ENCODE measurements around the gene DYSF.

Gene DYSF

DNA sequence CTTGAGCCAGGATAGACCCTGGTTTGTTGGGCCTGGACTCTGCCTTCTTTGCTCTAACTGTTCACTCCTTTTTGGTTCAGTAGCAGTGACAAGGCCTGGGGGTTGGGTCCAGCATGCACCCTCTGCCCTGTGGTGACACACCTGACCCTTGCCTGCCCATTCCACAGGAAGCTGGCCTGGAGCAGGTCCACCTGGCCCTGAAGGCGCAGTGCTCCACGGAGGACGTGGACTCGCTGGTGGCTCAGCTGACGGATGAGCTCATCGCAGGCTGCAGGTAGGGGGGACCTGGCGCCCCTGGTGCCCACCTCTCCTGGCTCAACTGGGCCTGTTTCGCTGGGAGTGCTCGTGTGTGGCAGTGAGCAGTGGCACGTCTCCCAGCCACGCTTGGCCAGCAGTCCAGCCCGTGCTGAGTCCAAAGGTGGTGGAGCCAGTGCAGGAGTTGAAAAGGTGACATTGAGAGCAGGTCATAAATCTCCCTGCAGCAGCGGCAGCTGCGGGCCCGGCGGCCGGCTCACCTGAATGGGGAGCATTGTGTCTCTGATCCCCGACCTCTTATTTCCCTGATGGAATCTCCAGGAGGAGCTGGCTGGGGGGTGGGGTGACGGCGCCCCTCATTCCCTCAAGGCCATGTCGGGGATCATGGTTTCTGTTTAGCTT is 102.6 kb downstream of the DYSF start:
- DNase-seq = no peak

DNA sequence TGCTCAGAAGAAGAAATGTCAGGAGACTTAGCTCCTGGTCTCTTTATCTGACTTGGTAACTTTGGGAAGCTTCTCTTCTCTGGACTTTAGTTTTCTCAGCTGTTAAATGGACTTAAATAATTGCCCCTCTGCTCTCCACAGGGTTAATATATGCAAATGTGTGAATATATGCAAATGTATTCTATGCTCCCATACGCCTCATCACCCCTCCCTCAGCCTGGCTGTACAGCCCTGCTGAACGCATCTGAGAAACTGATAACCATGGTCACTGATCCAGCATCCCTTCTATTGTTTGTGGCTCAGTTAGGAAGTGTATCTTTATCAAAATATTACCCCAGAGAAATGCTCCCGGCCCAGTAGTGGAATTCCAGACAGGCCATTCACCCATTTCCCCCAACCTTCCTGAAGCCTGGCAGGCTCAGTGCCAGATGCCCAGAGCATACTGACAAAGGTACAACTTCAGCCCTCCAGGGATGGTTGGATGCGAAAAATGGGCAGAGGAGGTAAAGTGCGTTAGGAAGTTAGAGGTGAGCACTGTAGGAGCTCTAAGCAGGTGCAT is 103.4 kb downstream of the DYSF start:
- no peak for DNase-seq

DNA sequence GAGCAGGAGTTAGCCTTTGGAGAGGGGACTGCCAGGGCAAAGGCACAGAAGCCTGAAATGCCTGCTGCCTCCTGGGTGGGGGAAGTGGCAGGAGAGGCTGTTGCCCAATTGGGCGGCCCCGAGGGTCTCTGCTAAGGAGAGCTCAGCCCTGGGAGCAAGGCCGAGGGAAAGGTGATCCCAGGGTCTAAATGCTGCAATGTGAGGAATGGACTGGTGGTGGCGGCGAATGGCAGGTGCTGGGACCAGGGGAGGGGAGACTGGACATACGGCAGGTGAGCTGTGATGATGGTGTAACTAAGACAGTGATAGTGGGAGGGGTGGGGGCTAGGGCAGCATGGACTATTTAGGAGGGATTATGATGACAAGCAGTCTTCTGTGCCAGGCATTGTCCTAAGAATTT is 104.0 kb downstream of the DYSF start:
- no peak for DNase-seq

DNA sequence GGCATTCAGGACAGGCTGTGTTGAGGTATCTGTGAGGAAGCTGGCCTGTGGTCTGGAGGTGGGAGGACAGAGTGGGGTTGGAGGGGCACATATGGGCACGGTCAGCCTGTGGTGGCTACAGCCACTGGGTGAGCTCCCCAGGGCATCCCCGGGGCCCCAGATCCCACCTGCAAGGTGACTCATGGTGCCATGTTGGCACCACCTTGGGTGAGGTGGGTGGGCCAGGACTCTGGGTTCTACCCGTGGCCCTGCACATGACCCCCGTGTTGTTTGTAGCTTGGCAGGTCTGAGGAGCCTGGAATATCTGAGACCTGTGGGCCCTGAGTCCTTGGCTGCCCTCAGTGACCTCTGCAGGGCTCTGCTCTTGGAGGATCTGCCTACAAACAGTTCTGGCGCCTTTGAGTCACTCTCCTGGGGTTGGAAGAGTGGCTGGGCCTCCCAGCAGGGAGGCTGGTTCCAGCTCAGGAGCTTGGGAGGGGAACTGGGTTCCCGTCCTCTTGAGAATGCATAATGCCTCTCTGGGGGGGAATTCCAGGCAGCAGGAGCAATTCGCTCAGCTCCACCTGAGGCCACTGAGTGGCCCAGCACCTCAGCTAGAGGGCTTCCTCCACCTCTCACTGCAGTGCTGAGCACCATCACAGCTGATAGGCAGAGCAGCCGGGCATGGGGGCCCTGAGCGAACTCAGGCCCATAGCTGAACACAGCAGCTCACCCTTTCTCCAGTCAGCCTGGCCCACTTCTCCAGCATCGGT is 105.1 kb downstream of the DYSF start:
- DNase-seq = no peak

DNA sequence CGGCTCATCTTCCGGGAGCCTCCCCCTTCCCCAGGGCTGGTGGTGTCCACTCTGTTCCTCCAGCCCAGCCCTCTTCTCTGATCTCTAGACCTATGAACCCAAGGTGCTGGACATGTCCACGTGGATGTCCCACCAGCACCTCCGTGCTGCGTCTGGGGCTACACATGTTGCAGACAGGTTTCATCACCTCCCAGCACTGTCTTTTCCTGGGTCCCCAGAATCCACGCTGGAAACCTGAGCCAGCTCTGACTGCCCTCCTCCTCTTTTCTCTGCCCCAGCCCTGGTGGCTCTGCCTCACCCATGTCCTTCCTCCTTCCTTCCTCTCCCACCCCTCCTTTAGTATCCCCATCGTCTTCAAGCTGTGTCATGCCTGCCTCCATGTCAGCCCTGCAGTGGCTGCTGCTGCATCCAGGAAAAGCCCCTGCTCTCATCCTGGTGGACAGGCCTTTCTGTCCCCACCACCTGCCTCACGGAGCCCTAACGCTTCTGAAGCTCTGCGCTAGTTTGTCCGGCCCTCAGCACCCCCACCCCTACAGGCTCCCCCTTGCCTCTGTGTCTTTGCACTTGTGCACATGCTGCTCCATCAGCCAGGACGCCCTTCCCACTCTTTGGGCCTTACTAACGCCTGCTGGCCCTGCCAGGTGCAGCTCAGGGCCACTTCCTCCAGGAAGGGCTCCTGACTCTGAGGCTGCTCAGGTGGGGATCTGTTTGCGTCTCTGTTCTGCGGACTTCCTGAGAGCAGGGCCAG is 105.9 kb downstream of the DYSF start:
- DNase-seq = no peak

DNA sequence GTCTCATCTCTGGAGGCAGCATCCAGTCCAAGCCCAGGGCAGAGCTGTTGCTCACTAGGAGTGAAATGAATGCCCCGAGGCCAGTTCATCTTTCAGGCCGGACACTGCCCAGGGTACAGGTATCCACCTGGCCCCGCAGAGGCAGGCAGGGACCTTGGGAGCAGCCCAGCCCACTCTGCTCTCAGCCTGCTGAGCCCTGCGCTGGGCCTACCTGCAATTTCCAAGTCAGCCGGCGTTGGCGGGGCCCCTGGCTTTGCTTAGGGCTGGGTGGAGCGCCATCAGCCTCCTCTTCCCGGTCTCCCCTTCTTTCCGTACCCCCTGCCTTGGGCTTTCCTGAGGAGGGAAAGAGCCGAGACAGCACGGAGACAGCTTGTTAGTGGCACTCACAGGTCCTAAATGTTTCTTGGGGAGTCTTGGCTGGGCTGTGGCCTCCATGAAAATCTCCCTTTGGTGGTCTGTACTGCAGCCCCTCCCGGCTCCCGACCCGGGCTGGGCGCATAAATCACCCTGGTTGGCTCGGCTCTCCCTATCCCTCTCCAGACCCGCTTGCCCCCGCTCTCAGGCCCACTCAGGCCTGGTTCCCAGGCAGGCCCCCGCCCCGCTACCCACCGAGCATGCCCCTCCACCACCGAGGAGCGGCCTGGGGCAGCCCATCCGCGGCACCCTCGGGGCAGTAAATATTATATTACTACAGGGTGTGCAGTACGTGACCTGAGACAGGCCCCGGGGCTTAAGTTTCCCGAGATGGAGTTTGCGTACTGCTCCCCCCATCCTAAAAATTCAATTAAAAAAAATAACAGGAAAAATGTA is 106.7 kb downstream of the DYSF start:
- DNase-seq = no peak

DNA sequence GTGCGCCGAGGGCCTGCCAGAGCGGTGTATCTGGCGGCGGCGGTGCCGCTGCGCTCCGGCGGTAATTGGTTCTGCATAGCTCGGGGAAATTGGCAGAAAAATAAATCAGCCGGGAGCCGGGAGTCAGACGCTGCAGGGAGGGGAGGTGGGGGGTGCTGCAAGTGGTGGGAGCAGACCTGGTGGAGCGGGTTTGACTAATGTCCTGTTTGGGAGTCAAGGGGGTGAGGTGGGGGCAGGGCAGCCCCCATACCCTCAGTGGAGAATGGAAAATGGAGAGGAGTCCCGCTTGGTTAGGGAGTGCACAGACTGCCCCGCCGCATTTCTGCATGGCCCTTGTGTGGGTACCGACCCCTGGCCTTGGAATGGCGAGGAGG is 107.3 kb downstream of the DYSF start:
- no peak for DNase-seq

DNA sequence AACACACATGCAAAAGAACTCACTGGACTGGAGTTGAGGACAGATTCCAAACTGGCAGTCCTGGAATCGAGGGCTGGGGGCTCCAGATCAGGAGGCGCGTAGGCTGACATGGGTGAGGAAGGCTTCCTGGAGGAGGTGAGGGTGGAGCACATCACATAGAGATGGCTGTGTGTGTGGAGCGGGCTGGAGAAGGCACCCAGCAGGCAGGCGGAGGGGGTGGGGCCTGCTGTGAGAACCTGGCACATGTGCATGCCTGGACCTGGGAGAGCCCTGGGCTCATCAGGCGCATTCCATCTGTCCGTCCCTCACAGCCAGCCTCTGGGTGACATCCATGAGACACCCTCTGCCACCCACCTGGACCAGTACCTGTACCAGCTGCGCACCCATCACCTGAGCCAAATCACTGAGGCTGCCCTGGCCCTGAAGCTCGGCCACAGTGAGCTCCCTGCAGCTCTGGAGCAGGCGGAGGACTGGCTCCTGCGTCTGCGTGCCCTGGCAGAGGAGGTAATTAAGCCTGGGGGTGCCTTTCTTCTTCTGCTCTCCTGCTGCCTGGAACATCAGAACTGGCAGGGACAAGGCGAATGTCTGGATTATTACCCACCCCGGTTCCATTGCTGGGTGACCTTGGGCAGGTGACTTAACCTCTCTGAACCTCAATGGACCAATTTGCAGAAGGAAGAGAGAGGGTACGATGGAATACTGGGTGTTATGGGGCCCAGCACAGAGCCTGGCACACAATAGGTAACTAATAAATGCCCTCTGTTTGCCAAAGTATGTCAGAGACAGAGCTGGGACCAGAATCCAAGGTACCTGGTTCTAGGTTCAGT is 108.3 kb downstream of the DYSF start:
- DNase-seq = no peak

DNA sequence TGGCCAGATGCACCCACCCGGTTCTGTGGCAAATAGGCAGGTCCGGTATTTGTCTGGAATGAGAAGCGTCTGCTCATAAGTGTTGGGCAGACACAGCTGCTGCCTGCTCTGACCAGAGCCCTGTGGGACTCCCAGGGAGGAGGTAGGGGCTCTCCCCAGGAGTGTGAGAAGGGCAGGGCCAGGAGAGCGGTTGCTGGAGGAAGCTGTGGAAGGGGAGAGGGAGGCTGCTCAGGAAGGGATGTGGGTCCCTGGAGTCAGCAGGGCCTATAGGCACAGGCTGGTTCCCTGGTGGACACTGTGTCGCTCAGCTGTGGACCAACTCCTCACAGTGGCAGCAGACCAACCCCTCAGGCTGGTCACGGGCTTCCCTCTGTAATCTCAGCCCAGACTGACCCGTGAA is 109.2 kb downstream of the DYSF start:
- no peak for DNase-seq

DNA sequence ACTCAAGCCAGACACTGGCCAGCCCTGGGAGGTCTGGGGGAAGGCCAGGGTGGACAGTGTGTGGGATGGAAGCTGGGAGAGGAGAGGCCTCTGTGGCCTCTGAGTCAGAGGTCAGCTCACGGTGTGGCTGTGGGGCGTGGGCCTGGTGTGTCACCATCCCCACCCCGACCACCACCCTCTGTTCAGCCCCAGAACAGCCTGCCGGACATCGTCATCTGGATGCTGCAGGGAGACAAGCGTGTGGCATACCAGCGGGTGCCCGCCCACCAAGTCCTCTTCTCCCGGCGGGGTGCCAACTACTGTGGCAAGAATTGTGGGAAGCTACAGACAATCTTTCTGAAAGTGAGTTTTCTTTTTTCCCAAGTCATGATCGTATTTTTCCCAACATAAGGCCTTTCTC is 110.5 kb downstream of the DYSF start:
- DNase-seq = no peak

DNA sequence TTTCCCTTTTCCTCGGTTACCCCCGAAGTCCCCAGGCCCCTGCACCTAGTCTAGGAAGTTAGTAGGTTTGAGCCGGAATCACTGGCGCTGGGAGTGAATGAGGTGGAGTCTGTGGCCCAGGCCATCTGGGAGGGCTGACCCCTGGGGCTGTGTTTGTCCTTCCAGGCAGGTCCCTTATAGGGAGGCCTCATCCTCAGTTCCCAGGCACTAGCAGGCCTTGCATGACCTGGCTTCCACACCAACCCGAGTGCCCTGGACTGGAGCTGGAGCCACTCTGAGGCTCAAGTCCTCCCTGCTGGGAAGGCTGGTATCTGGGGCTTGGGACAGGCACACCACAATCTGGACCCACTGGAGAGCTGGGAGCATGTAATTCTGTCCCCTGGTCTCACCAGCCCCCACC is 111.0 kb downstream of the DYSF start:
- DNase-seq = no peak

DNA sequence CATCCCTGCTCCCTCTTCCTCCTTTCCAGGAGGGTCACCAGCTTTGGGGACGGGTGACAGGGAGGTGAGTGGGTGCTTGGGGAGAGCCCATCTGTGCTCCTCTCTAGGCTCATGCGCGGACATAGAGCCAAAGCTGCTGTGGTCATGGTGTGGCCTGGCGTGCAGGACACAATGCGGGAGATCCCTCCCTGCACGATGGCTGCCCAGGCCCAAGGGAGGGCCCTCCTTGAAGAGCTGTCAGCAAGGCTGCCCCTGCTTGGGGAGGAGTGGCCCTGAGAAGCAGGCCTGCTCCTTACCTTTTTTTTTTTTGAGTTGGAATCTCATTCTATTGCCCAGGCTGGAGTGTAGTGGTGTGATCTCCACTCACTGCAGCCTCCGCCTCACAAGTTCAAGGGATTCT is 111.4 kb downstream of the DYSF start:
- DNase-seq = no peak

DNA sequence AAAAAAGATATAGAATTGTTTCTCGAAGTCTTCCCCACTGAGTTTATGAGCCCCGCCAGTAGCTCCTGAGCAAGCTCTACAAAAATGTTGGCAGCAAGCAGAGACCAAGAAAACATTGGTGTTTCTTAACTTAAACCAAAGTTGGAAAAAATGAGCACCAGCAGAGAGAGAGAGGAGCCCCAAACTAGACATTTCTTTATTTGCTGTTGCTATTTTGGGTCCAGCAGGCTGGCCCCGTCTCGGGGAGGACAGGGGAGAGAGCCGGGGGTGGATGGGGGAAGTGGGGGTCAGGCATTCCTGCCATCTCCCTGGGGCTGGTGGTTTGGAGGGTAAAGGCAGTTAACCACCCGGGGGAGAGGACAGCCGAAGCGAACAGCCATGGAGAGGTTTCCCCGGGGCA is 113.0 kb downstream of the DYSF start:
- no peak for DNase-seq

DNA sequence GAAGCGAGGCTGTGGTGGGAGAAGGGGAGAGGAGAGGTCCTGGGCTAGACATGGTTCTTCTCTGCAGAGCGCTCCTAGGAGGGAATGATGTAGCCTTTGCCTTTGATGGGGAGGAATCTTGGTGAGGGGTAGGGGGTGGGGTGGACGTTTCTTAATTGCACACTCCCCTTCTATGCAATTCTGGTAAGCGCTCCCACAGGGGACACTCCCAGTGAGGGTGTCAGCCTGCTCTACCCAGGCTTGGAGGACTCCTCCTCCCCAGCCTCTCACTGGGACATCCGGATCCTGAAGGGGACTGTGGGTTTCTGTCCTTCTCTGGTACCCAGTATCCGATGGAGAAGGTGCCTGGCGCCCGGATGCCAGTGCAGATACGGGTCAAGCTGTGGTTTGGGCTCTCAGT is 114.3 kb downstream of the DYSF start:
- DNase-seq = no peak

DNA sequence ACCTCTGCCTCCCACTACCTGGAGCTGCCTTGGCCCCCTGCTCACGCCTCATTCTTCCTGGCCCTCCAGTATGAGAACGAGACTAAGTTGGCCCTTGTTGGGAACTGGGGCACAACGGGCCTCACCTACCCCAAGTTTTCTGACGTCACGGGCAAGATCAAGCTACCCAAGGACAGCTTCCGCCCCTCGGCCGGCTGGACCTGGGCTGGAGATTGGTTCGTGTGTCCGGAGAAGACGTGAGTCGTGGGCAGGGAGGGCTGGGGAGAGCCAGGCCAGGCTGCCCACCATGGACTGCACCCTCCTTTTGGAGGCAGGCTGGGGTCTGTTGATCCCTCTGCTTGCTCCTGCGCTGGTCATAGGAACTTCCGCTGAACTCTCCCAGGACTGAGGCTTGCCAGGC is 114.7 kb downstream of the DYSF start:
- no peak for DNase-seq

DNA sequence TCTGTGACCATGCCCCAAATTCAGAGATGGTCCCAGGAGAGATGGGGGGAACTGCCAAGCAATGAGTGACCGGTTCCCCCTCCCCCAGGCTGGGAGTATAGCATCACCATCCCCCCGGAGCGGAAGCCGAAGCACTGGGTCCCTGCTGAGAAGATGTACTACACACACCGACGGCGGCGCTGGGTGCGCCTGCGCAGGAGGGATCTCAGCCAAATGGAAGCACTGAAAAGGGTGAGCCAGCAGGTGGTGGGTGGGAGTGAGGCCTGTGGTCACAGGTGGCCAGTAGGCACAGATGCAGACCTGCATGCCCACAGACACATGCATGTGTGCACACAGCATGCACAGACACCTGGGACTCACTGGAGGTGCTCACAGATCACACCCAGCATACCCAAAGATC is 117.2 kb downstream of the DYSF start:
- no peak for DNase-seq

DNA sequence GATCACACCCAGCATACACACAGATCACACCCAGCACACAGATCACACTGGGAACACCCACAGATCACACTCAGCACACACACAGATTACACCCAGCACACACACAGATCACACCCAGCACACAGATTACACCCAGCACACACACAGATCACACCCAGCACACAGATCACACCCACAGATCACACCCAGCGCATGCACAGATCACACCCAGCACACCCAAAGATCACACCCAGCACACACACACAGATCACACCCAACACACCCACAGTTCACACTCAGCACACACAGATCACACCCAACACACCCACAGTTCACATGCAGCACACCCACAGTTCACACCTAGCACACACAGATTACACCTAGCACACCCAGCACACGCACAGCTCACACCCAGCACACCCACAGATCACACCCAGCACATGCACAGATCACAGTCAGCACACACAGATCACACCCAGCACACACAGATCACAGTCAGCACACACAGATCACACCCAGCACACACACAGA is 117.6 kb downstream of the DYSF start:
- no peak for DNase-seq

DNA sequence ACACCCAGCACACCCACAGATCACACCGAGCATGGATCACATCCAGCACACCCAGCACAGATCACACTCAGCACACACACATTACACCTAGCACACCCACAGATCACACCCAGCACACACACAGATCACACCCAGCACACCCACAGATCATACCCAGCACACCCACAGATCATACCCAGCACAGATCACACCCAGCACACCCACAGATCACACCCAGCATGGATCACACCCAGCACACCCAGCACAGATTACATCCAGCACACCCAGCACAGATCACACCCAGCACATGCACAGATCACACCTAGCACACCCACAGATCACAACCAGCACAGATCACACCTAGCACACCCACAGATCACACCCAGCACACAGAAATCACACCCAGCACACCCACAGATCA is 118.6 kb downstream of the DYSF start:
- no peak for DNase-seq

DNA sequence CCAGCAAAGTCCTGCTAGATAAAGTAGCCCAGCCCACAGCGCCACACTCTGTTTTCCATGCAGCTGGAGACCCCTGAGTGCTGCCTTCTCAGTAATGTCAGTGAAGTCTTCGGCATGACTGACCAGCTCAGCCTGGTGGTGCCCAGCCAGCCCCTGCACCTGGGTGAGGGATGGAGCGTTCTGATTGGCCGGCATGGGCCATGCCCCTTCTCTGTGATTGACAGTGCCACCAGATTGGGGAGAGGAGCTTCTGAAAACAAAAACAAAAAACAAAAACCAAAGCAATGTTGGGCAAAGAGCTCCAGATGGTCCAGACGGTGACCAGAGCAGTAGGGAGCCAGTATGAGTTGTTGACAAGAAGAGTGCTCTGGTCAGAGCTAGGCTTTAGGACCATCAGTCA is 122.6 kb downstream of the DYSF start:
- no peak for DNase-seq

DNA sequence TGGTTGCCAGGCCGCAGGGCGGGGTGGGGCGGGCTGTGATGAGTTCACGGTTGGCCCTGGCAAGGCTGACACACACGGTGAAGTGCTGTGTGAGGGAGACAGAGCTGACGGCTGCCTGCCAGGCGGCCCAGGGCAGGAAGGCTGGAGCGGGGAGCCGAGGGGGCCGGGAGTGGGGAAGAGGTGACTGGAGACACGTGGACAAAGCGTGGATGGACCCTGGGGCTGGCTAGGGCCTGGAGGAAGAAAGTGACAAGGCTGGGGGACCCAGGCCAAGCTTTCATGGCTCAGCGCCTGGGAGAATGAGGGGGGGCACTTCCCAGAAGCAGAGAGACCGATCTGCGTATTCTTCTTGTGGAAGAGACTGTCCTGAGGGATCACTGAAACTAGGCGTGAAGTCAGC is 123.2 kb downstream of the DYSF start:
- DNase-seq = no peak

DNA sequence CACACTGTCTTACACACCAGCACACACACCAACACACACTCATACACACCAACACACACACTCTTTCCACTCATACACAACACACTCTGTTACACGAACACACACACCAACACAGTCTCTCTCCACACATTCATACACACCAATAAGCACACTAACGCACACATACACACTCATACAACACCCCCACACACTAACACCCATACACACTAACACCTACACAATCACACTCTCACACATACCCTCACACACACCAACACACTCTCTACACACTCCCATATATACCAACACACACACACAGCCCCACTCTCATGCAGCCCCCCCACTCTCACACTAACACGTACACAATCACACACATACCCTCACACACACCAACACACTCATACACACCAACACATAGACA is 123.8 kb downstream of the DYSF start:
- DNase-seq = no peak

DNA sequence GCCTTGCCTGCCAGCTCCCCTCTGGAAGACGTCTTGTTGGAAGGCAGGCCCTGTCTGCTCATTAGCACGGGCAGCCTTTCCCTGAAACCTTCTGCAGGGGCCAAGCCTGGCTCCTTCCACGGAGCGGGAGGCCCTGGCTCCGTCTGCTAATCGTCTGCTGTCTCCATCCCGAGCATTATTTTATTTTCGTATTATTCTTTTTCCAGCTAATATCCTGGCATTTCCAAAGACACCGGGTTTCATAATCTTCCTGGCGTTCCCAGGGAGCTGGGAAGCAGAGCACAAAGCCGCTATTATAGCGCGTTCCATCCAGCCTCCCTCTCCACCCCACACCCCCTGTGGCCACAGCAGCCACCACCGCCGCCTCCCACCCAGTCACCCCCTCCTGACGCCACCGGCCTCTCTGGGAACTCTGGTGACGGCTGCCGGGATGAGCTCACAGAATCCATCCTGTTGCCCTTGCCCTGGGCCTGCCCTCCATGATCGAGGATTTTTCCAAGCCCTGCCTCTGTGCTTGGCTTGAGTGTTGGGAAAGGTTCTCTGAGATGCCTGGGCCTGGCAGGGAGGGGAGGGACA is 125.5 kb downstream of the DYSF start:
- DNase-seq = no peak
